Fibroblast of the aortic adventitia (primary cell): ENCODE data around the gene INPP4A. TPM values are rescaled to one million over a fixed set of nuclear protein-coding genes. Genes with fewer than 3 reads are reported as not detected.

ENCODE experiments used
- DNase-seq: peaks from one replicate; pipeline ENCODE4 v3.0.0-alpha.2; 2010; ENCODE audit warnings: low read depth
- H3K4me3 ChIP-seq: 2 replicates; pipeline ENCODE4 v1.5.1; 2011; ENCODE audit warnings: low read depth, mild to moderate bottlenecking, control low read depth, low read length, moderate library complexity
- CTCF ChIP-seq: IDR thresholded peaks from 2 replicates; pipeline ENCODE4 v1.5.1; 2011; ENCODE audit warnings: mild to moderate bottlenecking, low read length, control low read depth, inconsistent platforms; ENCODE audit not compliant: insufficient read depth
- total RNA-seq: library from RNA; depleted of rRNA; stranded (reverse); fragments of >200 nt; gene quantifications from 2 replicates; pipeline ENCODE4 v1.2.3, GENCODE V29; 2012; ENCODE audit warnings: low replicate concordance

INPP4A gene
- total RNA-seq, 1 donor = 16.2 TPM

DNA sequence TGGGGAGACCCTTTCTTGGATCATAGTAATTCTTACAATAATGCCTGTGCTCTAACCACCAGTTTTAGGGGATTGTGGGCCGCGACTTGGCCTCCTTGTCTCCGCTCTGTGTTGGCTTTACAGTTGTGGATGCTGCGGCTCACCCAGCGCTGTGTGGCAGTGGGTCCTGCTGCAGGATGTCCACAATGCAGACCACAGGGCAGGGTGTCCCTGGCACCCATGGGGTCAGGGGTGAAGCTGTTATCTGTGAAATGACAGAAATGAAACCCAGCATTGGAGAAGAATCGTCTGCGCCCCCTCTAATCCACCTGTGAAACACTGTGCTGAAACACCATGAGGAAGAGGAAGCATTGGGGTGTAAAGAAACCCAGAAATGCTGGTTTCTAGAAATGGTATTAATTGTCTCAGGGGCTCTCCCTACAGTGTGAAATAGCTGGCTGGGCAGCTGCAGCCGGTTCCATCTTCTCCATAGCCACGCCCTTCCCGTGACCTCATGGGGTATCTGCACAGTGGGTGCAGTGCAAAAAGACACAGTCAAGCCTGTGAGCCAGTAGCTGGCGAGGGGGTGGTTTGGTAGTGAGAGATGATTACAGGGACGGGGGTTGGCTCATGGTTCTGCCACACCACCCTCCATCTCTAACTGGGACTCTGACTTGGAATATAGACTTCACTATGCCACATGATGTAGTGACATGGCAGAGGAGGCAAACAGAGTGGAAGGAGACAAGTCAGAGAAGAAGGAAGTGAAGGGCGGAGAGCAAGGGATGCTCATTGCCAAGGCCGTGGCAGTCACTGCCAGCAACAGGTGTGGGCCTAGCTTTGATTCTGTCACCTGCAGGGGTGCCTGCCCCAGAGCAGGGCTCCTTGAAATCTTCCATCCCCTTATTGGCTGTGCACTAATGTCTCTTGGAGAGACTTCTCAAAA is 16.2 kb downstream of the INPP4A start:
- no peak overlapping the region for H3K4me3 ChIP-seq
- TF ChIP-seq CTCF = no peak
- DNase-seq = no peak

- H3K4me3 ChIP-seq = no peak overlapping the region
- no peak for DNase-seq
- TF ChIP-seq CTCF = no peak
Measured at GRCh38 chr2:98461498-98462049, 16.9 kb downstream of the INPP4A start.

GRCh38 chr2:98463081-98463481 is 18.4 kb downstream of the INPP4A start:
- no peak for TF ChIP-seq CTCF
- DNase-seq = no peak
- H3K4me3 ChIP-seq = no peak overlapping the region

- H3K4me3 ChIP-seq = no peak overlapping the region
- no peak for TF ChIP-seq CTCF
- DNase-seq = no peak
Measured at GRCh38 chr2:98463551-98463971, 18.9 kb downstream of the INPP4A start.

DNA sequence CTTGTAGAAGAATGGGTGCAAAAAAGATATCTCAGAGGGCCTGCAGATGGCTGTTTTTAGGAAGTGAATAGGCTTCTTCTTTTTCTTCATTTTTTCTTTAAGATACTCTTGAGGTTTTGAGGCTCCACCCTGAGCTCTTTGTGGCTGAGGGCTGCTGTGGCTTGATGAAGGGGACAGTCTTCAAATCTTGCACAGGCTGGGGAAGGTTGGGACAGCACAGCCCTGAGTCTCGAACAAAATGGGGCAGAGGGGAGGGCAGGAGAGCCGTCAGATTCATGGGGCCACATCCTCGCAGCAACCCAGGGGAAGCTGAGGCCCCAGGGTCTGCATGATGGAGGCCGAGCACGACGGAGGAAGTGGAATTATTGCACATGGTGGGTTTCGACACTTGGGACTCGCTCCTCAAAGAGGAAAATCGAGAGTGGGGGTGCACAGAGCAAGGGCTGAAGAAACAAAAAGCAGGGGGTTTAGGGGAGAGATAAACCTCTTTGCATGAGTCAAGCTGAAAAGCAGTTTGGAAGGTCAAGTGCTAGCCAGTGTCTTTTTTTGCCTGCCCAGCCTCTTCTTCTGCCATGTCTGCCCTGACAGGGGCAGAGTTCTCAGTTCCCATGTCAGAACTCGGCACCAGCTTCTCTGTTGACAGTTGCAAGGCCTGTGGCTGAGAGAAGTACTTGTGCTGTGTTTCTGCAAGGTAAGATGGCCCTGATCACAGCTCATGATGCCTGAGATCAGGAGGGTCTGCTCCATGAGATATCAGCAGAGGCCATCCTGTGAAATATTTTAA is 19.5 kb downstream of the INPP4A start:
- no peak overlapping the region for H3K4me3 ChIP-seq
- DNase-seq = no peak
- no peak for TF ChIP-seq CTCF

DNA sequence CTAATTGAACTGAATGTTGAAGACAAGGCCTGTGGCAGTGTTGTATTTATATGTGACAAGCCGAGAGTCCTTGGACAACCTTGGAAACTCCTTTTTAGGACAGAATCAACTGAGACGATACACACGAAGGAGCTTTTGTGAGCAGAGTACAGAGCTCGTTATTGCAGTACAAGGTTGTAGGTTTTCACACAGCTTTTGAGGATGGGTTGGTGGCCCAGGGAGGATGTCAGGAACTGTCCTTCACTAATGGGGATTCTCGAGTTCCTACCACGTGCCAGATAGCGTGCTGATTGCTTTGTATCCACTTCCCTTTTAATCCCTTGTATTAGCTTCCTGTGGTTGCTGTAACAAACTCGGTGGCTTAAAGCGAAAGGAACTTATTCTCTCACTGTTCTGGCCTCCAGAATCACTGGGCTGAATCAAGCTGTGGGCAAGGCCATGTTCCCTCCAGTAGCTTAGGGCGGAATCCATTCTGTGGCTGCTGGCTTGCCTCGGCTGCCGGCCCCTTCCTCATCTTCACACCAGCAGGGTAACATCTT is 20.2 kb downstream of the INPP4A start:
- no peak overlapping the region for H3K4me3 ChIP-seq
- no peak for DNase-seq
- TF ChIP-seq CTCF = no peak
